ENCODE results near the gene EEFSEC. TPM values are rescaled to one million over a fixed set of nuclear protein-coding genes. Genes with fewer than 3 reads are reported as not detected.

Gene EEFSEC
- polyA plus RNA-seq, 3 donors from 2014 or later, result 14.5 to 26.9 (median 26.1) TPM

GRCh38 chr3:128273109-128273840 lies 120.0 kb downstream of the EEFSEC start:
- Mint-ChIP-seq H3K27me3 (ENCODE audit: low read depth in 3 of 3) (peaks cover 0 to 5% (median 0%) of the 10 kb centered on the region in 3 donors), H3K36me3 (peaks cover 4 to 10% (median 4%) of the 10 kb centered on the region in 3 donors), H3K27ac (no peak overlapping the region), H3K9me3 (no peaks in the 10 kb centered on the region), H3K4me1 (peaks cover 0 to 3% of the 10 kb centered on the region in 2 donors), H3K4me3 (no peak overlapping the region)
- DNase-seq, result no peak

GRCh38 chr3:128273841-128274573 lies 120.7 kb downstream of the EEFSEC start:
- H3K9me3 Mint-ChIP-seq, result no peaks in the 10 kb centered on the region
- no peak overlapping the region for H3K27ac Mint-ChIP-seq
- H3K4me3 Mint-ChIP-seq, result no peak overlapping the region
- peaks cover 0 to 3% of the 10 kb centered on the region in 2 donors for H3K4me1 Mint-ChIP-seq
- H3K27me3 Mint-ChIP-seq (ENCODE audit: low read depth in 3 of 3), result peaks cover 0 to 5% (median 0%) of the 10 kb centered on the region in 3 donors
- DNase-seq, result no peak
- H3K36me3 Mint-ChIP-seq, result peaks cover 0 to 6% (median 0%) of the 10 kb centered on the region in 3 donors

GRCh38 chr3:128274837-128275236 lies 121.6 kb downstream of the EEFSEC start:
- H3K36me3 Mint-ChIP-seq, result peaks cover 0 to 6% (median 0%) of the 10 kb centered on the region in 3 donors
- H3K4me3 Mint-ChIP-seq, result no peak overlapping the region
- H3K27ac Mint-ChIP-seq, result no peak overlapping the region
- peaks cover 0 to 3% of the 10 kb centered on the region in 2 donors for H3K4me1 Mint-ChIP-seq
- DNase-seq, result no peak
- no peaks in the 10 kb centered on the region for H3K9me3 Mint-ChIP-seq
- peaks cover 0 to 5% (median 0%) of the 10 kb centered on the region in 3 donors for H3K27me3 Mint-ChIP-seq (ENCODE audit: low read depth in 3 of 3)

- peaks cover 0 to 3% of the 10 kb centered on the region in 2 donors for H3K4me1 Mint-ChIP-seq
- H3K27me3 Mint-ChIP-seq (ENCODE audit: low read depth in 3 of 3), result peaks cover 0 to 5% (median 0%) of the 10 kb centered on the region in 3 donors
Observed at GRCh38 chr3:128275316-128276145, 122.2 kb downstream of the EEFSEC start.

GRCh38 chr3:128276146-128276435 lies 122.8 kb downstream of the EEFSEC start:
- H3K9me3 Mint-ChIP-seq, result no peaks in the 10 kb centered on the region
- peaks cover 0 to 6% (median 0%) of the 10 kb centered on the region in 3 donors for H3K36me3 Mint-ChIP-seq
- DNase-seq, result no peak
- H3K27ac Mint-ChIP-seq, result no peak overlapping the region
- no peak overlapping the region for H3K4me3 Mint-ChIP-seq
- H3K27me3 Mint-ChIP-seq (ENCODE audit: low read depth in 3 of 3), result peaks cover 0 to 5% (median 0%) of the 10 kb centered on the region in 3 donors
- peaks cover 0 to 3% of the 10 kb centered on the region in 2 donors for H3K4me1 Mint-ChIP-seq

More at GRCh38 chr3:128275316-128276145, 122.2 kb downstream of the EEFSEC start:
- DNase-seq, result no peak
- Mint-ChIP-seq H3K27ac (no peak overlapping the region), H3K4me3 (no peak overlapping the region), H3K36me3 (peaks cover 0 to 6% (median 0%) of the 10 kb centered on the region in 3 donors), H3K9me3 (no peaks in the 10 kb centered on the region)

GRCh38 chr3:128276577-128277183 lies 123.4 kb downstream of the EEFSEC start:
- Mint-ChIP-seq H3K36me3 (peaks cover 0 to 8% (median 0%) of the 10 kb centered on the region in 3 donors), H3K4me1 (peaks cover 0 to 3% of the 10 kb centered on the region in 2 donors), H3K9me3 (no peaks in the 10 kb centered on the region), H3K27ac (no peak overlapping the region), H3K4me3 (no peak overlapping the region), H3K27me3 (ENCODE audit: low read depth in 3 of 3) (peaks cover 0 to 5% (median 0%) of the 10 kb centered on the region in 3 donors)
- DNase-seq, result no peak

- peaks cover 0 to 3% (median 0%) of the 10 kb centered on the region in 3 donors for H3K36me3 Mint-ChIP-seq
- H3K4me1 Mint-ChIP-seq, result peaks cover 0 to 3% of the 10 kb centered on the region in 2 donors
- H3K9me3 Mint-ChIP-seq, result no peaks in the 10 kb centered on the region
- H3K4me3 Mint-ChIP-seq, result no peak overlapping the region
- no peak overlapping the region for H3K27ac Mint-ChIP-seq
- H3K27me3 Mint-ChIP-seq (ENCODE audit: low read depth in 3 of 3), result peaks cover 0 to 5% (median 0%) of the 10 kb centered on the region in 3 donors
- DNase-seq, result no peak
Observed at GRCh38 chr3:128277378-128278069, 124.2 kb downstream of the EEFSEC start.

GRCh38 chr3:128278130-128278529 lies 124.8 kb downstream of the EEFSEC start:
- Mint-ChIP-seq H3K9me3 (no peaks in the 10 kb centered on the region), H3K27me3 (ENCODE audit: low read depth in 3 of 3) (peaks cover 0 to 5% (median 0%) of the 10 kb centered on the region in 3 donors), H3K4me3 (no peak overlapping the region), H3K36me3 (peaks cover 0 to 7% (median 0%) of the 10 kb centered on the region in 3 donors), H3K27ac (no peak overlapping the region), H3K4me1 (peaks cover 0 to 3% of the 10 kb centered on the region in 2 donors)
- DNase-seq, result no peak

GRCh38 chr3:128278761-128279600 lies 125.7 kb downstream of the EEFSEC start:
- Mint-ChIP-seq H3K4me1 (peaks cover 0 to 3% of the 10 kb centered on the region in 2 donors), H3K36me3 (peaks cover 0 to 9% (median 3%) of the 10 kb centered on the region in 3 donors), H3K4me3 (no peak overlapping the region), H3K27me3 (ENCODE audit: low read depth in 3 of 3) (peaks cover 0 to 5% (median 0%) of the 10 kb centered on the region in 3 donors), H3K9me3 (no peaks in the 10 kb centered on the region), H3K27ac (no peak overlapping the region)
- DNase-seq, result no peak

- H3K27me3 Mint-ChIP-seq (ENCODE audit: low read depth in 3 of 3), result peaks cover 0 to 5% (median 0%) of the 10 kb centered on the region in 3 donors
- no peak for DNase-seq
- no peak overlapping the region for H3K4me3 Mint-ChIP-seq
- H3K9me3 Mint-ChIP-seq, result no peaks in the 10 kb centered on the region
- peaks cover 0 to 11% (median 6%) of the 10 kb centered on the region in 3 donors for H3K36me3 Mint-ChIP-seq
- no peak overlapping the region for H3K27ac Mint-ChIP-seq
- no peaks in the 10 kb centered on the region for H3K4me1 Mint-ChIP-seq
Observed at GRCh38 chr3:128279601-128279880, 126.3 kb downstream of the EEFSEC start.

GRCh38 chr3:128280481-128281052 lies 127.3 kb downstream of the EEFSEC start:
- no peak for DNase-seq
- Mint-ChIP-seq H3K4me3 (no peak overlapping the region), H3K27ac (no peak overlapping the region), H3K27me3 (ENCODE audit: low read depth in 3 of 3) (peaks cover 0 to 2% (median 0%) of the 10 kb centered on the region in 3 donors), H3K4me1 (no peaks in the 10 kb centered on the region), H3K9me3 (no peaks in the 10 kb centered on the region), H3K36me3 (peaks cover 0 to 12% (median 6%) of the 10 kb centered on the region in 3 donors)

GRCh38 chr3:128281056-128281455 lies 127.8 kb downstream of the EEFSEC start:
- peaks cover 0 to 17% (median 11%) of the 10 kb centered on the region in 3 donors for H3K36me3 Mint-ChIP-seq

More at GRCh38 chr3:128281056-128281455, 127.8 kb downstream of the EEFSEC start:
- no peaks in the 10 kb centered on the region for H3K4me1 Mint-ChIP-seq
- no peak overlapping the region for H3K27ac Mint-ChIP-seq
- no peak for DNase-seq
- no peak overlapping the region for H3K4me3 Mint-ChIP-seq
- no peaks in the 10 kb centered on the region for H3K27me3 Mint-ChIP-seq (ENCODE audit: low read depth in 3 of 3)
- no peaks in the 10 kb centered on the region for H3K9me3 Mint-ChIP-seq

All from immature natural killer cell (primary cell).